GM18526 (cell line): ENCODE measurements around the gene DNAJB2.

ENCODE experiments used
- POLR2A ChIP-seq: IDR thresholded peaks from 3 replicates; pipeline ENCODE4 v1.6.1; 2011; ENCODE audit not compliant: insufficient read length; ENCODE audit errors: extremely low read depth

The DNAJB2 gene

GRCh38 chr2:219302412-219302968 is 23.3 kb downstream of the DNAJB2 start:
- TF ChIP-seq POLR2A = no peak

GRCh38 chr2:219304223-219304622 is 25.1 kb downstream of the DNAJB2 start:
- no peak for TF ChIP-seq POLR2A

- TF ChIP-seq POLR2A = no peak
Measured at GRCh38 chr2:219306047-219306446, 26.9 kb downstream of the DNAJB2 start.

- TF ChIP-seq POLR2A = no peak
Measured at GRCh38 chr2:219308142-219309101, 29.3 kb downstream of the DNAJB2 start.

GRCh38 chr2:219309278-219309677 is 30.1 kb downstream of the DNAJB2 start, which contains the start of gene PTPRN:
TSS of gene PTPRN (minus strand) at chr2:219309401. CDS start at chr2:219309332, 69 bp downstream.
- TF ChIP-seq POLR2A = no peak

GRCh38 chr2:219314804-219315468 is 35.8 kb downstream of the DNAJB2 start:
- TF ChIP-seq POLR2A = no peak

GRCh38 chr2:219323434-219323833 is 44.3 kb downstream of the DNAJB2 start:
- no peak for TF ChIP-seq POLR2A

- TF ChIP-seq POLR2A = no peak
Measured at GRCh38 chr2:219325136-219325535, 46.0 kb downstream of the DNAJB2 start.

- no peak for TF ChIP-seq POLR2A
Measured at GRCh38 chr2:219325657-219326315, 46.6 kb downstream of the DNAJB2 start.

- no peak for TF ChIP-seq POLR2A
Measured at GRCh38 chr2:219327719-219328118, 48.6 kb downstream of the DNAJB2 start.

- no peak for TF ChIP-seq POLR2A
Measured at GRCh38 chr2:219331560-219332213, 52.5 kb downstream of the DNAJB2 start.

- no peak for TF ChIP-seq POLR2A
Measured at GRCh38 chr2:219332542-219332941, 53.4 kb downstream of the DNAJB2 start, which contains the start of gene RESP18. TSS of gene RESP18 (minus strand) at chr2:219332744.

- TF ChIP-seq POLR2A = no peak
Measured at GRCh38 chr2:219334076-219334475, 54.9 kb downstream of the DNAJB2 start.

GRCh38 chr2:219335373-219335786 is 56.2 kb downstream of the DNAJB2 start:
- TF ChIP-seq POLR2A = no peak
